ENCODE data around the gene SETDB1.

GRCh38 chr1:150944856-150945255 lies 18.7 kb downstream of the SETDB1 start:
- no peak for TF ChIP-seq HDGF (IDR thresholded peaks at IDR 0.05; ENCODE audit: borderline replicate concordance)
- no peak for TF ChIP-seq SP1 (IDR thresholded peaks at IDR 0.05)
- TF ChIP-seq FOXM1 (IDR thresholded peaks at IDR 0.05; ENCODE audit: borderline replicate concordance) = no peak
- no peak for TF ChIP-seq SUZ12 (IDR thresholded peaks at IDR 0.05)
- no peak for TF ChIP-seq ARNT (IDR thresholded peaks at IDR 0.05)
- no peak for TF ChIP-seq L3MBTL2 (conservative IDR thresholded peaks at IDR 0.05)
- TF ChIP-seq ELF4 (IDR thresholded peaks at IDR 0.05) = no peak
- TF ChIP-seq, protein P1, sequence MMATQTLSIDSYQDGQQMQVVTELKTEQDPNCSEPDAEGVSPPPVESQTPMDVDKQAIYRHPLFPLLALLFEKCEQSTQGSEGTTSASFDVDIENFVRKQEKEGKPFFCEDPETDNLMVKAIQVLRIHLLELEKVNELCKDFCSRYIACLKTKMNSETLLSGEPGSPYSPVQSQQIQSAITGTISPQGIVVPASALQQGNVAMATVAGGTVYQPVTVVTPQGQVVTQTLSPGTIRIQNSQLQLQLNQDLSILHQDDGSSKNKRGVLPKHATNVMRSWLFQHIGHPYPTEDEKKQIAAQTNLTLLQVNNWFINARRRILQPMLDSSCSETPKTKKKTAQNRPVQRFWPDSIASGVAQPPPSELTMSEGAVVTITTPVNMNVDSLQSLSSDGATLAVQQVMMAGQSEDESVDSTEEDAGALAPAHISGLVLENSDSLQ (IDR thresholded peaks at IDR 0.05) = no peak
- no peak for TF ChIP-seq TARDBP (IDR thresholded peaks at IDR 0.05)
- TF ChIP-seq FOXK2 (IDR thresholded peaks at IDR 0.05) = no peak

Measured in HEK293T (cell line).